Measurements from ENCODE around the gene FRMD3. TPM values are rescaled to one million over a fixed set of nuclear protein-coding genes. Genes with fewer than 3 reads are reported as not detected.

Gene FRMD3
- total RNA-seq, 2 experiments from 2014 or later = 0.27 to 1.1 TPM

DNA sequence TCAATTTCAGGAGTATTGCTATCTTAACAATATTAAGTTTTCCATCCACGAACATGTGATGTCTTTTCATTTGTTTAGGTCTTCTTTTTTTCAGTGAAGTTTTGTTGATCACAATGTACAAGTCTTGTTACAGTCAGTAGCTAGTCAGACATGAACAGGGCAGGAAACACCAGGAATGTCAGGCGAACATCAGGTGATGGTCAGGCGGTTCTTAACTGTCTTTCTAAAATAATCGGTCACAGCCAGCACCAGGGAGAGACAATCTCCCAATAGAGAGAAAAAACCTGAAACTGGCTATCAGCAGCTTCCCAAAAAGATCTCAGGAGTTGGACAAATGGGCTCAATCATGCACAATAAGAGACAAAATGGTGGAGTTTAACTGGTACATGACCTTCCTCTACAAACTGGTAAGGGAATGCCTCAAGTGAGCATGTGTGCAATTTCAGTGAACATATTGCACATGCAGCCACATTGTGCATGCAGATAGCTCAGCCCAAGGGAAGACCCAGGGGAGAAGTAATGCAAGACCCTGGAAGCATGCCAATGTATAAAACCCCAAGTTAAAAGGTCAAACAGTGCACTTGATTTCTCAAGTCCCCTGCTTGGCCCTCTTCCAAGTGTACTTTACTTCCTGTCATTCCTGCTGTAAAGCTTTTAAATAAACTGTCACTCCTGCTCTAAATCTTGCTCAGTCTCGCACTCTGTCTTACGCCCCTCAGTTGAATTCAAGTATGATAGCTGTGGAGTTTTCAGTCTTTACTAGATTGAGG, 299.1 kb downstream of the FRMD3 start:
- ATAC-seq = no peak

DNA sequence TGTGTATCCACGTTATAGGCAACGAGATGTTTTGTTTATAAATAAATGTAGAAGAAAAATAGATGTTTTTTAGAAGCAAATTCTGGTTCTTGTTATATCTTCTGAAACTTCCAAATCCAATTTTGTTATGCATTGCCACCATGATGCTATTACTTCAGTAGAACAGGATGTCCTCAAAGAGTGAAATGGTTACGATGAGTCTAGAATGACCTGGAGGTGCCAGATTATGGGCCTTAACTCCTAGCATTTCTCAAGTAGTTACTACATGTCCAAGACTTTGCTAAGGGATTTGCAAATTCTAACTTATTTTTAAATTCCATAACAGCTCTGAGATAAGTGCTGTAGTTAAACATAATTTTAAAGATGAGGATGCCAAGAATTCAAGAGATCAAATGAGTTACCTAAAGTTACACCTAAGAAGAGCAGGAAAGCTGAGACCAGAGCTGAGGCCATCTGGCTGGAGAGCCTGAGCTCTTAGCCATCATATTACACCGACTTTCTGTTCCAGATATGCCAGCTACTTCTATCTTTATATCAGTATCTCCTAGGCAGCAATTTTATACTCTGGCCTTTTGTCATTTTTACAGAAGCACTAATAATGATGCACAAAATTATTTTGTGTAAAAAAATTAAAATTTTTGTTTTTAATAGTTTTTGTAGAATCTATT, 302.0 kb downstream of the FRMD3 start:
- intact Hi-C loops (cut with micrococcal nuclease) = no loop called here
- Mint-ChIP-seq H3K4me3 (no peak overlapping the region), H3K4me1 (ENCODE audit: low read depth) (no peaks in the 10 kb centered on the region), H3K27me3 (peaks cover 4% of the 10 kb centered on the region), H3K9me3 (no peaks in the 10 kb centered on the region), H3K27ac (no peak overlapping the region), H3K36me3 (ENCODE audit: low read depth) (no peaks in the 10 kb centered on the region)
- ChIA-PET CTCF (no interaction called here), POLR2A (no interaction called here)
- DNase-seq (no peak), ATAC-seq (no peak)
- TF ChIP-seq, protein P1, sequence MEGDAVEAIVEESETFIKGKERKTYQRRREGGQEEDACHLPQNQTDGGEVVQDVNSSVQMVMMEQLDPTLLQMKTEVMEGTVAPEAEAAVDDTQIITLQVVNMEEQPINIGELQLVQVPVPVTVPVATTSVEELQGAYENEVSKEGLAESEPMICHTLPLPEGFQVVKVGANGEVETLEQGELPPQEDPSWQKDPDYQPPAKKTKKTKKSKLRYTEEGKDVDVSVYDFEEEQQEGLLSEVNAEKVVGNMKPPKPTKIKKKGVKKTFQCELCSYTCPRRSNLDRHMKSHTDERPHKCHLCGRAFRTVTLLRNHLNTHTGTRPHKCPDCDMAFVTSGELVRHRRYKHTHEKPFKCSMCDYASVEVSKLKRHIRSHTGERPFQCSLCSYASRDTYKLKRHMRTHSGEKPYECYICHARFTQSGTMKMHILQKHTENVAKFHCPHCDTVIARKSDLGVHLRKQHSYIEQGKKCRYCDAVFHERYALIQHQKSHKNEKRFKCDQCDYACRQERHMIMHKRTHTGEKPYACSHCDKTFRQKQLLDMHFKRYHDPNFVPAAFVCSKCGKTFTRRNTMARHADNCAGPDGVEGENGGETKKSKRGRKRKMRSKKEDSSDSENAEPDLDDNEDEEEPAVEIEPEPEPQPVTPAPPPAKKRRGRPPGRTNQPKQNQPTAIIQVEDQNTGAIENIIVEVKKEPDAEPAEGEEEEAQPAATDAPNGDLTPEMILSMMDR (IDR thresholded peaks at IDR 0.05) = no peak

More for the DNA sequence above, 299.1 kb downstream of the FRMD3 start:
- TF ChIP-seq, protein P1 (IDR thresholded peaks at IDR 0.05) = no peak
- ChIA-PET POLR2A (no interaction called here), CTCF (no interaction called here)
- Mint-ChIP-seq H3K36me3 (ENCODE audit: low read depth) (peaks cover 1% of the 10 kb centered on the region), H3K4me3 (no peak overlapping the region), H3K4me1 (ENCODE audit: low read depth) (no peaks in the 10 kb centered on the region), H3K27ac (no peak overlapping the region), H3K9me3 (no peaks in the 10 kb centered on the region), H3K27me3 (peaks cover 1% of the 10 kb centered on the region)
- intact Hi-C loops (cut with micrococcal nuclease) = no loop called here
- DNase-seq = no peak

DNA sequence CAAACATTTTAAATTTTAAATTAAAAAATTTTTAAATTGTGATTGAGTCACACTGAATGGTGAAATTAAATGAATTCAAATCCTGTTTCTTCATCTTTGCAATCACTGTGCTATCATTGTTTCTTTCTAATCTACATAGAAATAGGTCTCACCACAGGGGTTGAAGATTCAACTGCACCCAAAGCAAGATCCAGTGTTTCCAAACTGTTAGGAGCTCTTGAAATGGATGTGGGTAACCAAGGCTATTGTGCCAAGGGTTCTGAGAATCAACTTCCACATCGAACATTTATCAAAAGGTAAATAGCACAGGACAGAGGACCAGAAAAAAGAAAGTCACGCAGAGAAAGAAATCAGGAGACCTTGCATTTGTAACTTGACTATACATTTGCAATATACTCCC, 302.7 kb downstream of the FRMD3 start:
- ChIA-PET CTCF (no interaction called here), POLR2A (no interaction called here)
- TF ChIP-seq, protein P1 (IDR thresholded peaks at IDR 0.05) = no peak
- Mint-ChIP-seq H3K36me3 (ENCODE audit: low read depth) (no peaks in the 10 kb centered on the region), H3K4me3 (no peak overlapping the region), H3K4me1 (ENCODE audit: low read depth) (no peaks in the 10 kb centered on the region), H3K9me3 (peaks cover 1% of the 10 kb centered on the region), H3K27me3 (peaks cover 3% of the 10 kb centered on the region), H3K27ac (no peak overlapping the region)
- no peak for DNase-seq
- ATAC-seq = no peak
- intact Hi-C loops (cut with micrococcal nuclease) = no loop called here

DNA sequence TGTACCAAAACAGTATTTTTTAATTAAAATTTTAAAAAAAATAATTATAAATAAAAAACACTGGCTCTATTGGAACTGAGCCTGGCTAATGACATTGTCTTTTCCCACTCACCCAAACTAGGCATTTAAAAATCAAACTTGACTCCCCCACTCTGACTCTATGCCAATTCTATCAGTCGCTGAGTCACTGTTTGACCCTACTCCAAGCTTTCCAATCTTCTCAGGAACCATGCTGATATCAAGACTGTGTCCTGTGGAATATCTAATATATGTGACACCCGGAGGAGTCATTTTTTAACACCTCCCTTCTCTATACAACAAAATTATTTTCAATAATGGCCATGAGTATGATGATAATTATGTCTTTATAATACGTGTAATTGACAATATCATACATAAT, 303.7 kb downstream of the FRMD3 start:
- no peak for DNase-seq
- Mint-ChIP-seq H3K27me3 (peaks cover 3% of the 10 kb centered on the region), H3K36me3 (ENCODE audit: low read depth) (no peaks in the 10 kb centered on the region), H3K27ac (no peak overlapping the region), H3K9me3 (peaks cover 2% of the 10 kb centered on the region), H3K4me3 (no peak overlapping the region), H3K4me1 (ENCODE audit: low read depth) (no peaks in the 10 kb centered on the region)
- TF ChIP-seq, protein P1 (IDR thresholded peaks at IDR 0.05) = no peak
- intact Hi-C loops (cut with micrococcal nuclease) = no loop called here
- ATAC-seq = no peak
- CTCF ChIA-PET = no interaction called here
- POLR2A ChIA-PET = no interaction called here

DNA sequence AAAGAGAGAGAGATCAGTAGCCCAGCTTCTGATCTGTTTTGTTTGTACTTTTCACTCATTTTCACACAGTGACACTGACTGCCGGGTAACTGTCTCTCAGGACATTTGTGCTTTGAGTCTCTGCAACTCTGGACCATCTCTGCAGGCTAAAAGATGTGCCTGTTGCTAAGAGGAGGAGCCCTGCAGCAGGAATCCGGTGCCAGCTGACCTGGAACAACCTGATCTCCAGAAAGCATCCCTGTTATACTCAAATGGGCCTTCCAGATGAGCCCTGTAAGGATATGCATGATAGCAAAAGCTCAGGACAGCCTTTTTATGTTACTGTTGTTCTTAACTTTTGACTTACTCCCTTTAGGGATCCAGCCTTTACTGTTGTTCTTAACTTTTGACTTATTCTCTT, 304.6 kb downstream of the FRMD3 start:
- TF ChIP-seq, protein P1 (IDR thresholded peaks at IDR 0.05) = no peak
- intact Hi-C loops (cut with micrococcal nuclease) = no loop called here
- Mint-ChIP-seq H3K36me3 (ENCODE audit: low read depth) (no peaks in the 10 kb centered on the region), H3K4me1 (ENCODE audit: low read depth) (no peaks in the 10 kb centered on the region), H3K27ac (no peak overlapping the region), H3K4me3 (no peak overlapping the region), H3K9me3 (peaks cover 2% of the 10 kb centered on the region), H3K27me3 (peaks cover 3% of the 10 kb centered on the region)
- DNase-seq = no peak
- CTCF ChIA-PET = no interaction called here
- ATAC-seq = no peak
- POLR2A ChIA-PET = no interaction called here
